ENCODE measurements around the gene ABHD8. TPM values are rescaled to one million over a fixed set of nuclear protein-coding genes. Genes with fewer than 3 reads are reported as not detected.

Gene ABHD8
- total RNA-seq, 1 donor from 2014 or later: 8.5 TPM

DNA sequence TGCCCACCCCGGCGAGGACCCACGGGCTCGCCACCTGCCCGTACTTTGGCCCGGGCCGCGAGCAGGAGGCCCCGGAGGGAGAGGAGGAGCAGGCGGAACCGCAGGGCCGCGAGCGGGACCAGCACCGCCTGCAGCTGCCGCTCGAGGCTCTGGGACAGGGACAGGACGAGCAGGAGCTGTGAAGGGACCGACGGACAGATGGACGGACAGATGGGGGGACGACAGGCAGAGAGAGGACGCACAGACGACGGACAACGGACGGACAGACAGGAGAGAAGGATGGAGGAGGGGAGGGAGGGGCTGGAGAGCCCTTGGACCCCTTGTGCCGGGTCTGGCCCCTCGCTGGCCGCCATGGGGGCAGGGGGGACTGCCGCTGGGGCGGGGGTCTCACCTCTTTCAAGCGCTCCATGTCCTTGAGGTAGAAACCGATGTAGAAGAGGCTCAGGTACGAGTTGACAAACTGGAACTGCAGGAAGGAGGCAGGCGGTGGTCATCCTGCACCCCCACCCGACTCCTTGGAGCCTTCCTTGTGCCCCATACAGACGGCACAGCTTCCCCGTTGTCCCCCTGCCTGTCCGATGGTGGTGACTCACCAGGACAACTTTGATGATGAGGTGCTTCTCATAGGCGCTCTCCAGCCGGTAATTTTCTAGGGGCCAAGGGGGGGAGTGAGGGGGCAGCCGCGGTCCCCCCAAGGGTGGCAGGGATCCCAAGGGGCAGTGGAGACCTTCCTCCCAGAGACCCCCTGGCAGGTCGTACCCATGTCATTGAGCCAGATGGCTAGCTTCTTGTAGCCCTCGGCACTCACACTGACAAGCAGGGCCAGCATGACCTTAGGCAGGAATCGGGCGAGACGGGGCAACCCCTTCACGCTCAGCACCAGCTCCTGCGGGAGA is 26.4 kb upstream of the ABHD8 start:
- Mint-ChIP-seq H3K27me3 (ENCODE audit: low read depth, unreplicated experiment) (peaks cover 2% of the 10 kb centered on the region), H3K4me3 (ENCODE audit: unreplicated experiment) (no peak overlapping the region), H3K27ac (ENCODE audit: unreplicated experiment) (no peak overlapping the region), H3K9me3 (ENCODE audit: unreplicated experiment) (no peaks in the 10 kb centered on the region), H3K36me3 (ENCODE audit: low read depth, unreplicated experiment) (peaks cover 7% of the 10 kb centered on the region), H3K4me1 (ENCODE audit: low read depth, unreplicated experiment) (peaks cover 6% of the 10 kb centered on the region)
- FAIRE-seq: no peak
- Histone ChIP-seq H3K79me2 (ENCODE audit: insufficient read depth, low read length) (no peaks in the 10 kb centered on the region), H3K36me3 (ENCODE audit: insufficient read depth, low read length) (no peaks in the 10 kb centered on the region), H3K4me3 (ENCODE audit: insufficient read depth, low read depth, low read length) (no peak overlapping the region), H3K9me3 (ENCODE audit: insufficient read depth, low read depth, low read length) (no peaks in the 10 kb centered on the region), H4K20me1 (ENCODE audit: insufficient read depth, low read length) (peaks cover 2% of the 10 kb centered on the region), H3K9ac (ENCODE audit: low read length) (no peak overlapping the region), H3K4me1 (ENCODE audit: insufficient read depth, low read length) (peaks cover 11% of the 10 kb centered on the region), H3K27me3 (ENCODE audit: insufficient read depth, low read length) (no peaks in the 10 kb centered on the region), H2AFZ (ENCODE audit: low read depth, low read length) (no peak overlapping the region), H3K27ac (ENCODE audit: low read depth, low read length) (no peak overlapping the region), H3K4me2 (ENCODE audit: low read length) (no peak overlapping the region)
- TF ChIP-seq, protein P1, sequence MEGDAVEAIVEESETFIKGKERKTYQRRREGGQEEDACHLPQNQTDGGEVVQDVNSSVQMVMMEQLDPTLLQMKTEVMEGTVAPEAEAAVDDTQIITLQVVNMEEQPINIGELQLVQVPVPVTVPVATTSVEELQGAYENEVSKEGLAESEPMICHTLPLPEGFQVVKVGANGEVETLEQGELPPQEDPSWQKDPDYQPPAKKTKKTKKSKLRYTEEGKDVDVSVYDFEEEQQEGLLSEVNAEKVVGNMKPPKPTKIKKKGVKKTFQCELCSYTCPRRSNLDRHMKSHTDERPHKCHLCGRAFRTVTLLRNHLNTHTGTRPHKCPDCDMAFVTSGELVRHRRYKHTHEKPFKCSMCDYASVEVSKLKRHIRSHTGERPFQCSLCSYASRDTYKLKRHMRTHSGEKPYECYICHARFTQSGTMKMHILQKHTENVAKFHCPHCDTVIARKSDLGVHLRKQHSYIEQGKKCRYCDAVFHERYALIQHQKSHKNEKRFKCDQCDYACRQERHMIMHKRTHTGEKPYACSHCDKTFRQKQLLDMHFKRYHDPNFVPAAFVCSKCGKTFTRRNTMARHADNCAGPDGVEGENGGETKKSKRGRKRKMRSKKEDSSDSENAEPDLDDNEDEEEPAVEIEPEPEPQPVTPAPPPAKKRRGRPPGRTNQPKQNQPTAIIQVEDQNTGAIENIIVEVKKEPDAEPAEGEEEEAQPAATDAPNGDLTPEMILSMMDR (IDR thresholded peaks at IDR 0.05; ENCODE audit: insufficient read depth, low read depth, low read length): no peak
- no peak for TF ChIP-seq EZH2 (IDR thresholded peaks at IDR 0.05; ENCODE audit: insufficient read depth, low read length)
- DNase-seq (ENCODE audit: low read depth): no peak

DNA sequence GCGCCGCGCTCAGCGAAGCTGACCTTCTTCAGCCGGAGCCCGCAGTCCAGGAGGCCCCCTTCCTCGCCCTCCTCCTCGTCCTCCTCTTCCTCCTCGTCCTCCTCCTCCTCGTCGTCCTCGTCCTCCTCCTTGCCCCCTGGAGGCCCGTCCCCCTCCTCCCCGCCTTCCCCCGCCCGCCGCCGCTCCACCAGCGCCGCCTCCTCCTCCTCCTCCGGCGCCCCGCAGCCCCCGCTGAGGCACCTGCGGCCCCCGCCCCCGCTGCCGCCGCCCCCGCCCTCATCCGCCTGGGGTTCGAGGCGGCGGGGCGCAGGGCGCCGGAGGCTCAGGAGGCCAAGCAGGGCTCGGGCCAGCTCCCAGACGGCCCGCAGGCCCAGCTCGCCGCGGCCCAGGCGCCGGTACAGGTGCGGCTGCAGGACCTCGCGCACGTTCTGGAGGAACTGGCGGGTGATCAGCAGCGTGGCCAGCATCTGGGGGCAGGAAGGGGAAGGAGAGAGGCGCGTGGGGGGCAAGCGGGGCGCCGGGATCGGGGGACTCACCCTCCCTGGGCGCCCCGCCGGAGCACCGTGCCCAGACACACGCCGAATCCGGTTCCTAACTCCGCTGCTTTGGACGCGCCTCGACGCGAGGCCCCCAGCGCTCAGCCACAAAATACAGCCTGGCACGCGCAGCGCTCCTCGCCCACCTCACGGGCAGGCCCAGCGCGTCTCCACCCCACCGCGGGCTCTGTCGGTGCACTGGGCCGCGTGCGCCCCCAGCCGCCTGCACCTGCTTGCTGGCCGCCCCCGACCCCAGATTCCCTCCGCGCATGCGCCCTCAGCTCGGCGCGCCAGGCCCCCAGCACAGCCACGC is 25.5 kb upstream of the ABHD8 start:
- no peak for FAIRE-seq
- Histone ChIP-seq H3K4me2 (ENCODE audit: low read length) (no peak overlapping the region), H3K9me3 (ENCODE audit: insufficient read depth, low read depth, low read length) (no peaks in the 10 kb centered on the region), H2AFZ (ENCODE audit: low read depth, low read length) (no peak overlapping the region), H4K20me1 (ENCODE audit: insufficient read depth, low read length) (peaks cover 2% of the 10 kb centered on the region), H3K27ac (ENCODE audit: low read depth, low read length) (no peak overlapping the region), H3K79me2 (ENCODE audit: insufficient read depth, low read length) (no peaks in the 10 kb centered on the region), H3K9ac (ENCODE audit: low read length) (no peak overlapping the region), H3K36me3 (ENCODE audit: insufficient read depth, low read length) (no peaks in the 10 kb centered on the region), H3K27me3 (ENCODE audit: insufficient read depth, low read length) (no peaks in the 10 kb centered on the region), H3K4me1 (ENCODE audit: insufficient read depth, low read length) (peaks cover 6% of the 10 kb centered on the region), H3K4me3 (ENCODE audit: insufficient read depth, low read depth, low read length) (no peak overlapping the region)
- peaks cover 2% of the 10 kb centered on the region for H3K27me3 Mint-ChIP-seq (ENCODE audit: low read depth, unreplicated experiment)
- TF ChIP-seq, protein P1 (IDR thresholded peaks at IDR 0.05; ENCODE audit: insufficient read depth, low read depth, low read length): no peak
- peak; percentile 46 for TF ChIP-seq EZH2 (IDR thresholded peaks at IDR 0.05; ENCODE audit: insufficient read depth, low read length)
- no peaks in the 10 kb centered on the region for H3K9me3 Mint-ChIP-seq (ENCODE audit: unreplicated experiment)
- peaks cover 6% of the 10 kb centered on the region for H3K4me1 Mint-ChIP-seq (ENCODE audit: low read depth, unreplicated experiment)
- H3K4me3 Mint-ChIP-seq (ENCODE audit: unreplicated experiment): no peak overlapping the region
- DNase-seq (ENCODE audit: low read depth): no peak
- peaks cover 5% of the 10 kb centered on the region for H3K36me3 Mint-ChIP-seq (ENCODE audit: low read depth, unreplicated experiment)
- no peak overlapping the region for H3K27ac Mint-ChIP-seq (ENCODE audit: unreplicated experiment)

Data from astrocyte (in vitro differentiated cells and primary cell).